ENCODE results near the gene TMEM107. TPM values are rescaled to one million over a fixed set of nuclear protein-coding genes. Genes with fewer than 3 reads are reported as not detected.

TMEM107 gene
- total RNA-seq, 1 donor: 8.3 TPM

DNA sequence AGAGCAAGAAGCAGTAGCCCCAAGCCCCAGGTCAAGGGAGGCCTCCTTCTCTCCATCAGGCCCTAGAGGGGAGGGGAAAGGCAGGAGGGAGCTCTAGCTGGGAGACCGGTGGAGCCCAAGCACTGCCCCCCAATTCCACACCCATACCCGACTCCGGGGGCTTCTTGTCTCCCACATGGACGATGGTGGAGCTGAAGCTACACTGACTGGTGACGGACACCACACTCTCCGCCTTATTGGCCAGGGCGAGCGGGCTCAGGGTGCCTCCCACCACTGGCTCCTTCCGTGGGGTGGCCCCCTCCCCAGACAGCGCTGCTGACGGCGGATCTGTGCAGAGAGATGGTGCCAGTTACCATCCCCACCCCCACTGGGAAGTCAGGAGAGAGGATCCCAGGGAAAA, 30.4 kb downstream of the TMEM107 start:
- no peak overlapping the region for H3K4me2 ChIP-seq (ENCODE audit: insufficient read depth, low read length)
- peaks cover 4% of the 10 kb centered on the region for H3K4me1 ChIP-seq (ENCODE audit: insufficient read depth, low read length)
- H4K20me1 ChIP-seq (ENCODE audit: insufficient read depth, low read length): peaks cover 37% of the 10 kb centered on the region
- H3K27me3 ChIP-seq (ENCODE audit: insufficient read depth, low read length): no peaks in the 10 kb centered on the region
- H3K27ac ChIP-seq (ENCODE audit: low read depth, low read length): no peak overlapping the region
- TF ChIP-seq, protein P1, sequence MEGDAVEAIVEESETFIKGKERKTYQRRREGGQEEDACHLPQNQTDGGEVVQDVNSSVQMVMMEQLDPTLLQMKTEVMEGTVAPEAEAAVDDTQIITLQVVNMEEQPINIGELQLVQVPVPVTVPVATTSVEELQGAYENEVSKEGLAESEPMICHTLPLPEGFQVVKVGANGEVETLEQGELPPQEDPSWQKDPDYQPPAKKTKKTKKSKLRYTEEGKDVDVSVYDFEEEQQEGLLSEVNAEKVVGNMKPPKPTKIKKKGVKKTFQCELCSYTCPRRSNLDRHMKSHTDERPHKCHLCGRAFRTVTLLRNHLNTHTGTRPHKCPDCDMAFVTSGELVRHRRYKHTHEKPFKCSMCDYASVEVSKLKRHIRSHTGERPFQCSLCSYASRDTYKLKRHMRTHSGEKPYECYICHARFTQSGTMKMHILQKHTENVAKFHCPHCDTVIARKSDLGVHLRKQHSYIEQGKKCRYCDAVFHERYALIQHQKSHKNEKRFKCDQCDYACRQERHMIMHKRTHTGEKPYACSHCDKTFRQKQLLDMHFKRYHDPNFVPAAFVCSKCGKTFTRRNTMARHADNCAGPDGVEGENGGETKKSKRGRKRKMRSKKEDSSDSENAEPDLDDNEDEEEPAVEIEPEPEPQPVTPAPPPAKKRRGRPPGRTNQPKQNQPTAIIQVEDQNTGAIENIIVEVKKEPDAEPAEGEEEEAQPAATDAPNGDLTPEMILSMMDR (IDR thresholded peaks at IDR 0.05; ENCODE audit: extremely low read depth, low read depth, low read length): no peak
- peaks cover 14% of the 10 kb centered on the region for H3K79me2 ChIP-seq (ENCODE audit: insufficient read depth, low read length)
- no peak overlapping the region for H2AFZ ChIP-seq (ENCODE audit: low read length)
- no peak overlapping the region for H3K4me3 ChIP-seq (ENCODE audit: insufficient read depth, low read length)
- no peak for DNase-seq (ENCODE audit: insufficient read length, low spot score, missing footprints)
- H3K9me3 ChIP-seq (ENCODE audit: low read depth, low read length): no peaks in the 10 kb centered on the region
- peaks cover 89% of the 10 kb centered on the region for H3K36me3 ChIP-seq (ENCODE audit: insufficient read depth, low read length)

DNA sequence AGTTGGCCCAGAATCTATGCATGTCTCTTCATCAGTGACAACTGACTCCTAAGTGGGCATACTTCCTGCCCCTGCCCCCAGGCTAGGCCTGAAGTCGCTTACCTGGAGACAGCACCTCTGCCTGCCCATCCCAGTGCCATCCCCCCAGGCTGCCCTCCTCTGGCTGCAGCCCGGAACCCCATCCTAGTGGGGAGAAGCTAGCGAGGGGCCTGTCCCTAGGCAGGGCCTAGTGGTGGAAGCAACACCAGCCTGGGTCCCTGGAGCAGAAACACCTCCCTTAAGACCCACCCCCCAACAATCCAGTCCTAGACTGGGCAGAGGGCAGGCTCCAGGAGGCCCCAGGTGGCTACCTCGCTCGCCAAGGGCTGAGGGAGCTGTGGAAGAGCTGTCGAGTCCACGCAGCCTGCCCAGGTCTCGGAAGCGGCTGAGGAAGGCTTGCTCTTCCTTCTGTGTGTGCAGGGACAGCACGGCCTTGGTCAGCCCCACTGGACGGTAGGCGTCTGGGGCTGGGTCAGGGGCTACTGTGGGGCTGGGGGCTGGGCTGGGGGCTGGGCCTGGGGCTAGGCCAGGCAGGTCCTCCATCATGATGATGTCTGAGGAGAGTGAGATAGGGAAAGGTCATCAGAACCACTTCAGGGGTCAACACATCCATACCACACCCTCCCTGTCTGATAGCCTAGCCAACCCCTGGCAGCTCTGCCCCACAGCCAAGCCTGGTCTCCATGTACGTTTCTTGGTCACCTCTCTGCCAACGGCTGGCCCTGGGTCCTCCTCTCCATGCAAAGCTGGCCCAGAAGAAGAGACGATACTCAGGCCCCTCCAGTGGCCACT, 31.6 kb downstream of the TMEM107 start:
- TF ChIP-seq, protein P1 (IDR thresholded peaks at IDR 0.05; ENCODE audit: extremely low read depth, low read depth, low read length): no peak
- peak; percentile 62 for DNase-seq (ENCODE audit: insufficient read length, low spot score, missing footprints)
- Histone ChIP-seq H3K27me3 (ENCODE audit: insufficient read depth, low read length) (no peaks in the 10 kb centered on the region), H2AFZ (ENCODE audit: low read length) (no peak overlapping the region), H3K4me1 (ENCODE audit: insufficient read depth, low read length) (peaks cover under 1% of the 10 kb centered on the region), H3K79me2 (ENCODE audit: insufficient read depth, low read length) (peaks cover 2% of the 10 kb centered on the region), H3K4me3 (ENCODE audit: insufficient read depth, low read length) (no peak overlapping the region), H3K27ac (ENCODE audit: low read depth, low read length) (no peak overlapping the region), H4K20me1 (ENCODE audit: insufficient read depth, low read length) (peaks cover 28% of the 10 kb centered on the region), H3K9me3 (ENCODE audit: low read depth, low read length) (no peaks in the 10 kb centered on the region), H3K36me3 (ENCODE audit: insufficient read depth, low read length) (peaks cover 87% of the 10 kb centered on the region), H3K4me2 (ENCODE audit: insufficient read depth, low read length) (no peak overlapping the region)

- DNase-seq (ENCODE audit: insufficient read length, low spot score, missing footprints): peak; percentile 43
- TF ChIP-seq, protein P1 (IDR thresholded peaks at IDR 0.05; ENCODE audit: extremely low read depth, low read depth, low read length): no peak
- H3K36me3 ChIP-seq (ENCODE audit: insufficient read depth, low read length): peaks cover 79% of the 10 kb centered on the region
Measured at GRCh38 chr17:8143581-8144400, 32.4 kb downstream of the TMEM107 start.

More at GRCh38 chr17:8143581-8144400, 32.4 kb downstream of the TMEM107 start:
- Histone ChIP-seq H3K4me2 (ENCODE audit: insufficient read depth, low read length) (no peak overlapping the region), H3K4me3 (ENCODE audit: insufficient read depth, low read length) (no peak overlapping the region), H3K9me3 (ENCODE audit: low read depth, low read length) (no peaks in the 10 kb centered on the region), H3K27ac (ENCODE audit: low read depth, low read length) (no peak overlapping the region), H3K4me1 (ENCODE audit: insufficient read depth, low read length) (peaks cover 5% of the 10 kb centered on the region), H4K20me1 (ENCODE audit: insufficient read depth, low read length) (peaks cover 26% of the 10 kb centered on the region), H3K79me2 (ENCODE audit: insufficient read depth, low read length) (no peaks in the 10 kb centered on the region), H2AFZ (ENCODE audit: low read length) (no peak overlapping the region), H3K27me3 (ENCODE audit: insufficient read depth, low read length) (no peaks in the 10 kb centered on the region)

Measured in osteoblast (primary cell).